ENCODE data around the gene SERPINI1.

- TF ChIP-seq POLR2AphosphoS5 (IDR thresholded peaks at IDR 0.05): no peak
- TF ChIP-seq CTCF (IDR thresholded peaks at IDR 0.05): no peak
- no peak for TF ChIP-seq POLR2A (IDR thresholded peaks at IDR 0.05)
- no peak for TF ChIP-seq EP300 (IDR thresholded peaks at IDR 0.05)
These were observed 109.0 kb downstream of the SERPINI1 start for GRCh38 chr3:167844528-167844927.
